ENCODE measurements around the gene DGKI.

Gene DGKI

GRCh38 chr7:137544453-137545058 lies 302.2 kb downstream of the DGKI start:
- DNase-seq (ENCODE audit: low read depth, low spot score) = no peak

- DNase-seq (ENCODE audit: low read depth, low spot score) = no peak
Observed at GRCh38 chr7:137539111-137539715, 307.6 kb downstream of the DGKI start.

GRCh38 chr7:137538361-137538762 lies 308.4 kb downstream of the DGKI start:
- DNase-seq (ENCODE audit: low read depth, low spot score) = no peak

GRCh38 chr7:137535579-137535978 lies 311.2 kb downstream of the DGKI start:
- DNase-seq (ENCODE audit: low read depth, low spot score) = no peak

- no peak for DNase-seq (ENCODE audit: low read depth, low spot score)
Observed at GRCh38 chr7:137531671-137532070, 315.1 kb downstream of the DGKI start.

- DNase-seq (ENCODE audit: low read depth, low spot score) = no peak
Observed at GRCh38 chr7:137527634-137528033, 319.1 kb downstream of the DGKI start.

GRCh38 chr7:137523171-137523570 lies 323.6 kb downstream of the DGKI start:
- DNase-seq (ENCODE audit: low read depth, low spot score) = no peak

GRCh38 chr7:137521451-137521850 lies 325.3 kb downstream of the DGKI start:
- no peak for DNase-seq (ENCODE audit: low read depth, low spot score)

- no peak for DNase-seq (ENCODE audit: low read depth, low spot score)
Observed at GRCh38 chr7:137519947-137520346, 326.8 kb downstream of the DGKI start.

GRCh38 chr7:137519181-137519691 lies 327.5 kb downstream of the DGKI start:
- DNase-seq (ENCODE audit: low read depth, low spot score) = no peak

- no peak for DNase-seq (ENCODE audit: low read depth, low spot score)
Observed at GRCh38 chr7:137513091-137513490, 333.7 kb downstream of the DGKI start.

GRCh38 chr7:137507096-137507495 lies 339.7 kb downstream of the DGKI start:
- no peak for DNase-seq (ENCODE audit: low read depth, low spot score)

- no peak for DNase-seq (ENCODE audit: low read depth, low spot score)
Observed at GRCh38 chr7:137506031-137506430, 340.7 kb downstream of the DGKI start.

GRCh38 chr7:137501562-137501961 lies 345.2 kb downstream of the DGKI start:
- no peak for DNase-seq (ENCODE audit: low read depth, low spot score)

GRCh38 chr7:137492889-137493288 lies 353.9 kb downstream of the DGKI start:
- no peak for DNase-seq (ENCODE audit: low read depth, low spot score)

- DNase-seq (ENCODE audit: low read depth, low spot score) = no peak
Observed at GRCh38 chr7:137489880-137490279, 356.9 kb downstream of the DGKI start.

- no peak for DNase-seq (ENCODE audit: low read depth, low spot score)
Observed at GRCh38 chr7:137488038-137488437, 358.7 kb downstream of the DGKI start.

GRCh38 chr7:137485818-137486217 lies 361.0 kb downstream of the DGKI start:
- DNase-seq (ENCODE audit: low read depth, low spot score) = no peak

- no peak for DNase-seq (ENCODE audit: low read depth, low spot score)
Observed at GRCh38 chr7:137484326-137484725, 362.4 kb downstream of the DGKI start.

- no peak for DNase-seq (ENCODE audit: low read depth, low spot score)
Observed at GRCh38 chr7:137482466-137482865, 364.3 kb downstream of the DGKI start.

GRCh38 chr7:137480824-137481365 lies 365.9 kb downstream of the DGKI start:
- no peak for DNase-seq (ENCODE audit: low read depth, low spot score)

- DNase-seq (ENCODE audit: low read depth, low spot score) = no peak
Observed at GRCh38 chr7:137480401-137480800, 366.4 kb downstream of the DGKI start.

GRCh38 chr7:137476937-137477336 lies 369.8 kb downstream of the DGKI start:
- no peak for DNase-seq (ENCODE audit: low read depth, low spot score)

Measured in ELF-1 (cell line).